ENCODE data around the gene ARPP19. TPM values are rescaled to one million over a fixed set of nuclear protein-coding genes. Genes with fewer than 3 reads are reported as not detected.

ARPP19 gene
- total RNA-seq, 1 experiment from 2014 or later = 203 TPM

DNA sequence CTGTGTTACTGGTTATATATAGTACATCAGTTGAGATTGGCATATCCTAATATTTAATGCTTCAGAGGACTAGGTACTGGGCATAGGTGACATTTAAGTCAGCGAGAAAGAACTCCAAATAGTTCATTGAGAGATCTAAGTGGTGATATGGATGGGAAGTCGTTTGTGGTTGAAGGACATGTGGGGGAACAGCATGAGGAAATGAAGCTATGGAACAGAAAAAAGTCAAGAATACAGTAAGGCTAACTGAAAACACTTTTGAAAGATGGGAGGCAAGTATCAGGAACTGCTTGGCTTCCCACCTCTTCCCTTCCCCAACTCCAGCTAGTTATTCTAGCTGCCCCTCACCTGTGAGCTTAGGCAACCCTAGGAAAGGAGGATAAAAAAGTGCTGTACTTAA is 36.4 kb downstream of the ARPP19 start:
- peaks cover 34% of the 10 kb centered on the region for H3K27me3 Mint-ChIP-seq (ENCODE audit: low read depth)
- DNase-seq (ENCODE audit: low spot score) = no peak
- POLR2A ChIA-PET = no interaction called here
- peaks cover 16% of the 10 kb centered on the region for H3K4me1 Mint-ChIP-seq
- H3K4me3 Mint-ChIP-seq = no peak overlapping the region
- no peak overlapping the region for H3K27ac Mint-ChIP-seq
- H3K36me3 Mint-ChIP-seq = no peaks in the 10 kb centered on the region
- ATAC-seq = no peak
- TF ChIP-seq, protein P1, sequence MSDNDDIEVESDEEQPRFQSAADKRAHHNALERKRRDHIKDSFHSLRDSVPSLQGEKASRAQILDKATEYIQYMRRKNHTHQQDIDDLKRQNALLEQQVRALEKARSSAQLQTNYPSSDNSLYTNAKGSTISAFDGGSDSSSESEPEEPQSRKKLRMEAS (CRISPR knock-in tag; IDR thresholded peaks at IDR 0.05) = no peak
- TF ChIP-seq, protein P2, sequence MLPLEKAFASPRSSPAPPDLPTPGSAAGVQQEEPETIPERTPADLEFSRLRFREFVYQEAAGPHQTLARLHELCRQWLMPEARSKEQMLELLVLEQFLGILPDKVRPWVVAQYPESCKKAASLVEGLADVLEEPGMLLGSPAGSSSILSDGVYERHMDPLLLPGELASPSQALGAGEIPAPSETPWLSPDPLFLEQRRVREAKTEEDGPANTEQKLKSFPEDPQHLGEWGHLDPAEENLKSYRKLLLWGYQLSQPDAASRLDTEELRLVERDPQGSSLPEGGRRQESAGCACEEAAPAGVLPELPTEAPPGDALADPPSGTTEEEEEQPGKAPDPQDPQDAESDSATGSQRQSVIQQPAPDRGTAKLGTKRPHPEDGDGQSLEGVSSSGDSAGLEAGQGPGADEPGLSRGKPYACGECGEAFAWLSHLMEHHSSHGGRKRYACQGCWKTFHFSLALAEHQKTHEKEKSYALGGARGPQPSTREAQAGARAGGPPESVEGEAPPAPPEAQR (CRISPR knock-in tag; IDR thresholded peaks at IDR 0.05) = no peak
- TF ChIP-seq ATF1 (CRISPR knock-in tag; IDR thresholded peaks at IDR 0.05) (no peak), MYBL2 (CRISPR knock-in tag; IDR thresholded peaks at IDR 0.05) (no peak), SP1 (CRISPR knock-in tag; conservative IDR thresholded peaks at IDR 0.05) (no peak), CREB1 (CRISPR knock-in tag; IDR thresholded peaks at IDR 0.05) (no peak), FOXJ3 (CRISPR knock-in tag; IDR thresholded peaks at IDR 0.05; ENCODE audit: borderline replicate concordance) (no peak), EMX1 (CRISPR knock-in tag; IDR thresholded peaks at IDR 0.05) (no peak), HMGA2 (CRISPR knock-in tag; IDR thresholded peaks at IDR 0.05) (no peak), ZNF232 (CRISPR knock-in tag; IDR thresholded peaks at IDR 0.05) (no peak), GTF2I (CRISPR knock-in tag; conservative IDR thresholded peaks at IDR 0.05) (no peak), OVOL2 (CRISPR knock-in tag; IDR thresholded peaks at IDR 0.05; ENCODE audit: borderline replicate concordance) (no peak), NR2C2 (CRISPR knock-in tag; IDR thresholded peaks at IDR 0.05) (no peak), CBFB (CRISPR knock-in tag; IDR thresholded peaks at IDR 0.05; ENCODE audit: low read depth) (no peak)
- TF ChIP-seq, protein P3, sequence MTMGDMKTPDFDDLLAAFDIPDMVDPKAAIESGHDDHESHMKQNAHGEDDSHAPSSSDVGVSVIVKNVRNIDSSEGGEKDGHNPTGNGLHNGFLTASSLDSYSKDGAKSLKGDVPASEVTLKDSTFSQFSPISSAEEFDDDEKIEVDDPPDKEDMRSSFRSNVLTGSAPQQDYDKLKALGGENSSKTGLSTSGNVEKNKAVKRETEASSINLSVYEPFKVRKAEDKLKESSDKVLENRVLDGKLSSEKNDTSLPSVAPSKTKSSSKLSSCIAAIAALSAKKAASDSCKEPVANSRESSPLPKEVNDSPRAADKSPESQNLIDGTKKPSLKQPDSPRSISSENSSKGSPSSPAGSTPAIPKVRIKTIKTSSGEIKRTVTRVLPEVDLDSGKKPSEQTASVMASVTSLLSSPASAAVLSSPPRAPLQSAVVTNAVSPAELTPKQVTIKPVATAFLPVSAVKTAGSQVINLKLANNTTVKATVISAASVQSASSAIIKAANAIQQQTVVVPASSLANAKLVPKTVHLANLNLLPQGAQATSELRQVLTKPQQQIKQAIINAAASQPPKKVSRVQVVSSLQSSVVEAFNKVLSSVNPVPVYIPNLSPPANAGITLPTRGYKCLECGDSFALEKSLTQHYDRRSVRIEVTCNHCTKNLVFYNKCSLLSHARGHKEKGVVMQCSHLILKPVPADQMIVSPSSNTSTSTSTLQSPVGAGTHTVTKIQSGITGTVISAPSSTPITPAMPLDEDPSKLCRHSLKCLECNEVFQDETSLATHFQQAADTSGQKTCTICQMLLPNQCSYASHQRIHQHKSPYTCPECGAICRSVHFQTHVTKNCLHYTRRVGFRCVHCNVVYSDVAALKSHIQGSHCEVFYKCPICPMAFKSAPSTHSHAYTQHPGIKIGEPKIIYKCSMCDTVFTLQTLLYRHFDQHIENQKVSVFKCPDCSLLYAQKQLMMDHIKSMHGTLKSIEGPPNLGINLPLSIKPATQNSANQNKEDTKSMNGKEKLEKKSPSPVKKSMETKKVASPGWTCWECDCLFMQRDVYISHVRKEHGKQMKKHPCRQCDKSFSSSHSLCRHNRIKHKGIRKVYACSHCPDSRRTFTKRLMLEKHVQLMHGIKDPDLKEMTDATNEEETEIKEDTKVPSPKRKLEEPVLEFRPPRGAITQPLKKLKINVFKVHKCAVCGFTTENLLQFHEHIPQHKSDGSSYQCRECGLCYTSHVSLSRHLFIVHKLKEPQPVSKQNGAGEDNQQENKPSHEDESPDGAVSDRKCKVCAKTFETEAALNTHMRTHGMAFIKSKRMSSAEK (CRISPR knock-in tag; IDR thresholded peaks at IDR 0.05; ENCODE audit: borderline replicate concordance) = no peak
- TF ChIP-seq, protein P4, sequence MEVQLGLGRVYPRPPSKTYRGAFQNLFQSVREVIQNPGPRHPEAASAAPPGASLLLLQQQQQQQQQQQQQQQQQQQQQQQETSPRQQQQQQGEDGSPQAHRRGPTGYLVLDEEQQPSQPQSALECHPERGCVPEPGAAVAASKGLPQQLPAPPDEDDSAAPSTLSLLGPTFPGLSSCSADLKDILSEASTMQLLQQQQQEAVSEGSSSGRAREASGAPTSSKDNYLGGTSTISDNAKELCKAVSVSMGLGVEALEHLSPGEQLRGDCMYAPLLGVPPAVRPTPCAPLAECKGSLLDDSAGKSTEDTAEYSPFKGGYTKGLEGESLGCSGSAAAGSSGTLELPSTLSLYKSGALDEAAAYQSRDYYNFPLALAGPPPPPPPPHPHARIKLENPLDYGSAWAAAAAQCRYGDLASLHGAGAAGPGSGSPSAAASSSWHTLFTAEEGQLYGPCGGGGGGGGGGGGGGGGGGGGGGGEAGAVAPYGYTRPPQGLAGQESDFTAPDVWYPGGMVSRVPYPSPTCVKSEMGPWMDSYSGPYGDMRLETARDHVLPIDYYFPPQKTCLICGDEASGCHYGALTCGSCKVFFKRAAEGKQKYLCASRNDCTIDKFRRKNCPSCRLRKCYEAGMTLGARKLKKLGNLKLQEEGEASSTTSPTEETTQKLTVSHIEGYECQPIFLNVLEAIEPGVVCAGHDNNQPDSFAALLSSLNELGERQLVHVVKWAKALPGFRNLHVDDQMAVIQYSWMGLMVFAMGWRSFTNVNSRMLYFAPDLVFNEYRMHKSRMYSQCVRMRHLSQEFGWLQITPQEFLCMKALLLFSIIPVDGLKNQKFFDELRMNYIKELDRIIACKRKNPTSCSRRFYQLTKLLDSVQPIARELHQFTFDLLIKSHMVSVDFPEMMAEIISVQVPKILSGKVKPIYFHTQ (CRISPR knock-in tag; IDR thresholded peaks at IDR 0.05) = no peak
- CTCF ChIA-PET = no interaction called here
- H3K9me3 Mint-ChIP-seq = no peaks in the 10 kb centered on the region

DNA sequence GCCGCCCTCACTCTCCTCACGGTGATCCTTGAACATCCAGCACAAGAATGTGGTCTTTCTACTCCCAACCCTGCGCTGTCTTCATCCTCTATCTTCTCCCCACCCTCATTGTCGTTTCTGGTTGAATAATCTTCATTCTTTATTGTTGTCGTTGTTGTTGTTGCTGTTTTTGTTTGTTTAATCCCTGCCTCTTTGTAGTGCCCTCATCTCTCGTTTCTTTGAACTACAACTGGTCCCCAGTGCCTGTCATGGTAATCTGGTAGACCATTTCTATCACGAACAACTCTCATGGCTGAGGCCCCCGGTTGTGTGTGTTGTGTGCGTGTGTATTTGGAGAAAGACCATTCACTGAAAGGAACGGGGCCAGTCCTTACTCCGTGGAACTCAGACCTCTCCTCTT is 38.9 kb downstream of the ARPP19 start:
- peaks cover 24% of the 10 kb centered on the region for H3K4me1 Mint-ChIP-seq
- no peak for DNase-seq (ENCODE audit: low spot score)
- H3K27me3 Mint-ChIP-seq (ENCODE audit: low read depth) = peaks cover 44% of the 10 kb centered on the region
- H3K27ac Mint-ChIP-seq = peak overlapping the region; percentile 32
- no peaks in the 10 kb centered on the region for H3K36me3 Mint-ChIP-seq
- CTCF ChIA-PET = interaction anchor here (1.3 kb wide), 1 partner anchor 206 kb away, joined by 3 read pairs; no protein-coding TSS in a partner anchor
- no peak for ATAC-seq
- peak overlapping the region; percentile 73 for H3K4me3 Mint-ChIP-seq
- POLR2A ChIA-PET = no interaction called here
- H3K9me3 Mint-ChIP-seq = no peaks in the 10 kb centered on the region
- TF ChIP-seq, protein P5, sequence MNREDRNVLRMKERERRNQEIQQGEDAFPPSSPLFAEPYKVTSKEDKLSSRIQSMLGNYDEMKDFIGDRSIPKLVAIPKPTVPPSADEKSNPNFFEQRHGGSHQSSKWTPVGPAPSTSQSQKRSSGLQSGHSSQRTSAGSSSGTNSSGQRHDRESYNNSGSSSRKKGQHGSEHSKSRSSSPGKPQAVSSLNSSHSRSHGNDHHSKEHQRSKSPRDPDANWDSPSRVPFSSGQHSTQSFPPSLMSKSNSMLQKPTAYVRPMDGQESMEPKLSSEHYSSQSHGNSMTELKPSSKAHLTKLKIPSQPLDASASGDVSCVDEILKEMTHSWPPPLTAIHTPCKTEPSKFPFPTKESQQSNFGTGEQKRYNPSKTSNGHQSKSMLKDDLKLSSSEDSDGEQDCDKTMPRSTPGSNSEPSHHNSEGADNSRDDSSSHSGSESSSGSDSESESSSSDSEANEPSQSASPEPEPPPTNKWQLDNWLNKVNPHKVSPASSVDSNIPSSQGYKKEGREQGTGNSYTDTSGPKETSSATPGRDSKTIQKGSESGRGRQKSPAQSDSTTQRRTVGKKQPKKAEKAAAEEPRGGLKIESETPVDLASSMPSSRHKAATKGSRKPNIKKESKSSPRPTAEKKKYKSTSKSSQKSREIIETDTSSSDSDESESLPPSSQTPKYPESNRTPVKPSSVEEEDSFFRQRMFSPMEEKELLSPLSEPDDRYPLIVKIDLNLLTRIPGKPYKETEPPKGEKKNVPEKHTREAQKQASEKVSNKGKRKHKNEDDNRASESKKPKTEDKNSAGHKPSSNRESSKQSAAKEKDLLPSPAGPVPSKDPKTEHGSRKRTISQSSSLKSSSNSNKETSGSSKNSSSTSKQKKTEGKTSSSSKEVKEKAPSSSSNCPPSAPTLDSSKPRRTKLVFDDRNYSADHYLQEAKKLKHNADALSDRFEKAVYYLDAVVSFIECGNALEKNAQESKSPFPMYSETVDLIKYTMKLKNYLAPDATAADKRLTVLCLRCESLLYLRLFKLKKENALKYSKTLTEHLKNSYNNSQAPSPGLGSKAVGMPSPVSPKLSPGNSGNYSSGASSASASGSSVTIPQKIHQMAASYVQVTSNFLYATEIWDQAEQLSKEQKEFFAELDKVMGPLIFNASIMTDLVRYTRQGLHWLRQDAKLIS (CRISPR knock-in tag; IDR thresholded peaks at IDR 0.05; ENCODE audit: borderline replicate concordance) = no peak
- TF ChIP-seq ZBTB21 (CRISPR knock-in tag; IDR thresholded peaks at IDR 0.05; ENCODE audit: borderline replicate concordance) (no peak), ELF4 (CRISPR knock-in tag; IDR thresholded peaks at IDR 0.05; ENCODE audit: low read depth) (no peak), FOXP1 (CRISPR knock-in tag; IDR thresholded peaks at IDR 0.05; ENCODE audit: borderline replicate concordance) (no peak), ZNF263 (CRISPR knock-in tag; IDR thresholded peaks at IDR 0.05; ENCODE audit: low read depth) (no peak)
- TF ChIP-seq, protein P6, sequence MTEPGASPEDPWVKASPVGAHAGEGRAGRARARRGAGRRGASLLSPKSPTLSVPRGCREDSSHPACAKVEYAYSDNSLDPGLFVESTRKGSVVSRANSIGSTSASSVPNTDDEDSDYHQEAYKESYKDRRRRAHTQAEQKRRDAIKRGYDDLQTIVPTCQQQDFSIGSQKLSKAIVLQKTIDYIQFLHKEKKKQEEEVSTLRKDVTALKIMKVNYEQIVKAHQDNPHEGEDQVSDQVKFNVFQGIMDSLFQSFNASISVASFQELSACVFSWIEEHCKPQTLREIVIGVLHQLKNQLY (CRISPR knock-in tag; IDR thresholded peaks at IDR 0.05) = no peak
- TF ChIP-seq, protein P7, sequence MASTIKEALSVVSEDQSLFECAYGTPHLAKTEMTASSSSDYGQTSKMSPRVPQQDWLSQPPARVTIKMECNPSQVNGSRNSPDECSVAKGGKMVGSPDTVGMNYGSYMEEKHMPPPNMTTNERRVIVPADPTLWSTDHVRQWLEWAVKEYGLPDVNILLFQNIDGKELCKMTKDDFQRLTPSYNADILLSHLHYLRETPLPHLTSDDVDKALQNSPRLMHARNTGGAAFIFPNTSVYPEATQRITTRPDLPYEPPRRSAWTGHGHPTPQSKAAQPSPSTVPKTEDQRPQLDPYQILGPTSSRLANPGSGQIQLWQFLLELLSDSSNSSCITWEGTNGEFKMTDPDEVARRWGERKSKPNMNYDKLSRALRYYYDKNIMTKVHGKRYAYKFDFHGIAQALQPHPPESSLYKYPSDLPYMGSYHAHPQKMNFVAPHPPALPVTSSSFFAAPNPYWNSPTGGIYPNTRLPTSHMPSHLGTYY (CRISPR knock-in tag; IDR thresholded peaks at IDR 0.05) = no peak

Measured in WTC11 (cell line).